H9 (cell line): ENCODE data around the gene LRIG1. TPM values are rescaled to one million over a fixed set of nuclear protein-coding genes. Genes with fewer than 3 reads are reported as not detected.

Experiments
- DNase-seq: peaks from one replicate; pipeline ENCODE4 v3.0.0-alpha.2; 2017
- H2AFZ ChIP-seq: one replicate; pipeline ENCODE4 v1.6.1; 2013; ENCODE audit warnings: mild to moderate bottlenecking, low read length, control low read depth, moderate library complexity
- H2AK5ac ChIP-seq: 2 replicates; pipeline ENCODE4 v1.6.1; 2013; ENCODE audit warnings: low read length, control low read depth, mixed read lengths; ENCODE audit not compliant: insufficient read length
- H2BK120ac ChIP-seq: one replicate; pipeline ENCODE4 v1.6.1; 2013; ENCODE audit warnings: low read depth, mild to moderate bottlenecking, low read length, control low read depth, inconsistent platforms; ENCODE audit not compliant: poor library complexity, severe bottlenecking
- H2BK12ac ChIP-seq: 2 replicates; pipeline ENCODE4 v1.6.1; 2013; ENCODE audit warnings: low read length, control low read depth, mixed read lengths, low read depth; ENCODE audit not compliant: insufficient read length
- H2BK15ac ChIP-seq: 2 replicates; pipeline ENCODE4 v1.6.1; 2013; ENCODE audit warnings: low read depth, low read length, control low read depth
- H2BK20ac ChIP-seq: one replicate; pipeline ENCODE4 v1.6.1; 2013; ENCODE audit warnings: low read depth, mild to moderate bottlenecking, low read length, control low read depth, inconsistent platforms; ENCODE audit not compliant: poor library complexity, severe bottlenecking
- H2BK5ac ChIP-seq: 2 replicates; pipeline ENCODE4 v1.6.1; 2013; ENCODE audit warnings: low read length, control low read depth, mixed read lengths; ENCODE audit not compliant: insufficient read length
- H3K14ac ChIP-seq: 2 replicates; pipeline ENCODE4 v1.6.1; 2013; ENCODE audit warnings: low read length, control low read depth; ENCODE audit not compliant: insufficient read depth
- H3K18ac ChIP-seq: 2 replicates; pipeline ENCODE4 v1.6.1; 2013; ENCODE audit warnings: low read depth, mild to moderate bottlenecking, mixed read lengths, low read length, control low read depth; ENCODE audit not compliant: insufficient read length
- H3K23ac ChIP-seq: 2 replicates; pipeline ENCODE4 v1.6.1; 2013; ENCODE audit warnings: low read length, control low read depth, mixed read lengths, low read depth; ENCODE audit not compliant: insufficient read length
- H3K23me2 ChIP-seq: 2 replicates; pipeline ENCODE4 v1.6.1; 2013; ENCODE audit warnings: low read depth, mild to moderate bottlenecking, mixed read lengths, low read length, control low read depth; ENCODE audit not compliant: insufficient read length, poor library complexity, severe bottlenecking
- H3K27ac ChIP-seq: 2 replicates; pipeline ENCODE4 v1.5.1; 2013; ENCODE audit warnings: low read length, control low read depth, mixed read lengths, low read depth; ENCODE audit not compliant: insufficient read length
- H3K27me3 ChIP-seq: 2 replicates; pipeline ENCODE4 v1.6.1; 2013; ENCODE audit warnings: low read length, control low read depth, inconsistent platforms; ENCODE audit not compliant: insufficient read depth
- H3K4ac ChIP-seq: 2 replicates; pipeline ENCODE4 v1.6.1; 2013; ENCODE audit warnings: low read depth, mild to moderate bottlenecking, control low read depth, inconsistent platforms, low read length, moderate library complexity
- H3K4me1 ChIP-seq: 2 replicates; pipeline ENCODE4 v1.6.1; 2013; ENCODE audit warnings: low read length, control low read depth, inconsistent platforms; ENCODE audit not compliant: insufficient read depth
- H3K4me2 ChIP-seq: 2 replicates; pipeline ENCODE4 v1.6.1; 2013; ENCODE audit warnings: low read length, control low read depth, mixed read lengths; ENCODE audit not compliant: insufficient read length, insufficient read depth
- H3K56ac ChIP-seq: 2 replicates; pipeline ENCODE4 v1.6.1; 2013; ENCODE audit warnings: low read depth, mild to moderate bottlenecking, mixed read lengths, low read length, control low read depth; ENCODE audit not compliant: insufficient read length
- H3K79me1 ChIP-seq: 2 replicates; pipeline ENCODE4 v1.6.1; 2013; ENCODE audit warnings: low read depth, mild to moderate bottlenecking, moderate library complexity, low read length, control low read depth, inconsistent platforms; ENCODE audit not compliant: insufficient read depth, poor library complexity, severe bottlenecking
- H3K79me2 ChIP-seq: 2 replicates; pipeline ENCODE4 v1.6.1; 2013; ENCODE audit warnings: low read length, control low read depth, inconsistent platforms; ENCODE audit not compliant: insufficient read depth
- H3K9ac ChIP-seq: 2 replicates; pipeline ENCODE4 v1.6.1; 2013; ENCODE audit warnings: low read length, control low read depth, mixed read lengths; ENCODE audit not compliant: insufficient read length; ENCODE audit errors: extremely low read depth
- H3K9me3 ChIP-seq: one replicate; pipeline ENCODE4 v1.6.1; 2013; ENCODE audit warnings: low read depth, low read length, inconsistent platforms; ENCODE audit not compliant: control insufficient read depth
- H3T11ph ChIP-seq: one replicate; pipeline ENCODE4 v1.6.1; 2013; ENCODE audit warnings: mild to moderate bottlenecking, low read length, control low read depth, inconsistent platforms
- H4K20me1 ChIP-seq: one replicate; pipeline ENCODE4 v1.6.1; 2013; ENCODE audit not compliant: control insufficient read depth, insufficient read length, insufficient read depth
- H4K5ac ChIP-seq: 2 replicates; pipeline ENCODE4 v1.6.1; 2013; ENCODE audit warnings: low read depth, mild to moderate bottlenecking, mixed read lengths, low read length, control low read depth; ENCODE audit not compliant: insufficient read length
- H4K8ac ChIP-seq: replicated peaks from 2 replicates; pipeline ENCODE4 v1.6.1; 2013; ENCODE audit warnings: low read length, control low read depth, mixed read lengths, low read depth; ENCODE audit not compliant: insufficient read length
- H4K91ac ChIP-seq: 2 replicates; pipeline ENCODE4 v1.6.1; 2013; ENCODE audit warnings: low read depth, mild to moderate bottlenecking, moderate library complexity, mixed read lengths, low read length, control low read depth; ENCODE audit not compliant: insufficient read length
- H3K27ac Mint-ChIP-seq, 3 experiments: 2 replicates in 2 of 3; 3 replicates in 1 of 3; pipeline ENCODE4 v1.8.0; 2020 to 2021; ENCODE audit warnings: mixed read lengths in 3 of 3, mild to moderate bottlenecking in 1 of 3, moderate library complexity in 1 of 3
- H3K27me3 Mint-ChIP-seq: 2 replicates; pipeline ENCODE4 v1.8.0; 2021; ENCODE audit warnings: low read depth, mild to moderate bottlenecking, moderate library complexity, mixed read lengths
- H3K36me3 Mint-ChIP-seq, 3 experiments: 2 replicates in 2 of 3; 3 replicates in 1 of 3; pipeline ENCODE4 v1.8.0; 2020 to 2021; ENCODE audit warnings: low read depth in 3 of 3, mixed read lengths in 3 of 3; ENCODE audit not compliant: insufficient read depth in 1 of 3
- H3K4me1 Mint-ChIP-seq, 2 experiments: 2 replicates each; pipeline ENCODE4 v1.8.0; 2020; ENCODE audit warnings: mixed read lengths in 2 of 2
- H3K4me3 Mint-ChIP-seq, 2 experiments: 2 replicates in 1 of 2; 3 replicates in 1 of 2; pipeline ENCODE4 v1.8.0; 2020 to 2021; ENCODE audit warnings: mild to moderate bottlenecking in 2 of 2, mixed read lengths in 2 of 2, moderate library complexity in 1 of 2
- H3K9me3 Mint-ChIP-seq, 2 experiments: 2 replicates in 1 of 2; 3 replicates in 1 of 2; pipeline ENCODE4 v1.8.0; 2020; ENCODE audit warnings: mild to moderate bottlenecking in 2 of 2, mixed read lengths in 2 of 2, moderate library complexity in 1 of 2
- WGBS: extraction: QIAGEN DNeasy Blood & Tissue Kit; methylation state at CpG from one replicate; pipeline ENCODE4 v1.1.7; 2013; ENCODE audit warnings: missing lambda C conversion rate, low lambda C conversion rate, mixed read lengths; ENCODE audit not compliant: insufficient read length; ENCODE audit errors: extremely low coverage; 5-methylcytosine and 5-hydroxymethylcytosine counted together
- total RNA-seq: library from RNA; stranded (reverse); gene quantifications from 2 replicates; pipeline ENCODE4 v1.2.1, GENCODE V29; 2021
- TF ChIP-seq, protein P1 (sequence below): fragments of 200-600 bp; sonication (generic); conservative IDR thresholded peaks from 3 replicates; pipeline ENCODE4 v1.8.0; 2021; ENCODE audit warnings: antibody characterized with exemption, mild to moderate bottlenecking

The LRIG1 gene
- total RNA-seq, 1 experiment from 2014 or later, result 70.3 TPM

DNA sequence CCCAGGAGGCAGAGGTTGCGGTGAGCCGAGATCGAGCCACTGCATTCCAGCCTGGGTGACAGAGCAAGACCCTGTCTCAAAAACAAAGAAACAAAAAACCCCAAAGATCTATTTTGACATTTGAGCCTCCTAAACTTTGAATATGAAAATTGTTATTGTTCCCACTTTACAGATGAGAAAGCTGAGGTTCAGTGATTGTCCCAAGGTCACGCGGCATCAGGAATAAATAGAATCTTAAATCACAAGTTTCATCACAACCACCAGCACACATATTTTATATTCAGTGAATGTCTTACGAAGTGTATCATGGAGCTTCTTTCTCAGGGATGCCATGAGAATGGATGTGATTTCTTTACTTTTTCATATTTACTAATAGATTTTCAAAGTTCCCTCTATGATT lies 5.3 kb upstream of the LRIG1 start:
- Mint-ChIP-seq H3K27ac (no peak overlapping the region), H3K9me3 (no peaks in the 10 kb centered on the region; a peak in 1 of 5 replicates), H3K36me3 (no peaks in the 10 kb centered on the region; a peak in 1 of 7 replicates), H3K4me3 (no peak overlapping the region), H3K4me1 (peaks cover 32 to 41% of the 10 kb centered on the region in 2 experiments), H3K27me3 (peaks cover 9% of the 10 kb centered on the region)
- Histone ChIP-seq H3K4ac (no peak overlapping the region), H4K5ac (no peak overlapping the region), H2BK12ac (no peak overlapping the region), H2AFZ (no peak overlapping the region), H3K9ac (no peak overlapping the region), H3K14ac (no peak overlapping the region), H3K27ac (no peak overlapping the region), H3K18ac (no peak overlapping the region), H2BK120ac (no peak overlapping the region), H4K8ac (no peak overlapping the region), H2BK5ac (no peak overlapping the region), H3K56ac (no peak overlapping the region), H3T11ph (no peak overlapping the region), H3K79me2 (no peaks in the 10 kb centered on the region), H3K27me3 (no peaks in the 10 kb centered on the region; the same call in 1 of the 2 replicates), H3K79me1 (no peaks in the 10 kb centered on the region), H3K4me2 (no peak overlapping the region), H3K9me3 (no peaks in the 10 kb centered on the region), H3K23me2 (peaks cover 3% of the 10 kb centered on the region), H2BK20ac (no peak overlapping the region), H2BK15ac (no peak overlapping the region), H3K23ac (no peak overlapping the region), H2AK5ac (no peak overlapping the region), H3K4me1 (peaks cover 2% of the 10 kb centered on the region; the same call in 1 of the 2 replicates), H4K20me1 (no peaks in the 10 kb centered on the region), H4K91ac (no peak overlapping the region)
- no CpG with 5 or more reads among the region's 6 CpGs for WGBS
- no peak for DNase-seq
- TF ChIP-seq, protein P1, sequence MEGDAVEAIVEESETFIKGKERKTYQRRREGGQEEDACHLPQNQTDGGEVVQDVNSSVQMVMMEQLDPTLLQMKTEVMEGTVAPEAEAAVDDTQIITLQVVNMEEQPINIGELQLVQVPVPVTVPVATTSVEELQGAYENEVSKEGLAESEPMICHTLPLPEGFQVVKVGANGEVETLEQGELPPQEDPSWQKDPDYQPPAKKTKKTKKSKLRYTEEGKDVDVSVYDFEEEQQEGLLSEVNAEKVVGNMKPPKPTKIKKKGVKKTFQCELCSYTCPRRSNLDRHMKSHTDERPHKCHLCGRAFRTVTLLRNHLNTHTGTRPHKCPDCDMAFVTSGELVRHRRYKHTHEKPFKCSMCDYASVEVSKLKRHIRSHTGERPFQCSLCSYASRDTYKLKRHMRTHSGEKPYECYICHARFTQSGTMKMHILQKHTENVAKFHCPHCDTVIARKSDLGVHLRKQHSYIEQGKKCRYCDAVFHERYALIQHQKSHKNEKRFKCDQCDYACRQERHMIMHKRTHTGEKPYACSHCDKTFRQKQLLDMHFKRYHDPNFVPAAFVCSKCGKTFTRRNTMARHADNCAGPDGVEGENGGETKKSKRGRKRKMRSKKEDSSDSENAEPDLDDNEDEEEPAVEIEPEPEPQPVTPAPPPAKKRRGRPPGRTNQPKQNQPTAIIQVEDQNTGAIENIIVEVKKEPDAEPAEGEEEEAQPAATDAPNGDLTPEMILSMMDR, result no peak
